Activated CD8-positive, alpha-beta memory T cell treated with anti-CD3 and anti-CD28 coated beads, Interleukin-2, amount 50 U/mL, for 4 hours (primary cell): ENCODE results near the gene GPR179.

Experiments
- DNase-seq: peaks from one replicate; pipeline ENCODE4 v3.0.0-alpha.2; 2020

Gene GPR179

GRCh38 chr17:38342886-38343607 is 709 bp downstream of the GPR179 start:
- no peak for DNase-seq

GRCh38 chr17:38341035-38341721 is 2.6 kb downstream of the GPR179 start:
- DNase-seq: no peak

GRCh38 chr17:38339891-38340290 is 3.9 kb downstream of the GPR179 start:
- no peak for DNase-seq

- DNase-seq: no peak
Measured at GRCh38 chr17:38338535-38338934, 5.2 kb downstream of the GPR179 start.

GRCh38 chr17:38338053-38338452 is 5.7 kb downstream of the GPR179 start:
- DNase-seq: no peak

- DNase-seq: no peak
Measured at GRCh38 chr17:38336838-38337237, 6.9 kb downstream of the GPR179 start.

GRCh38 chr17:38334480-38335364 is 9.0 kb downstream of the GPR179 start:
- DNase-seq: no peak

GRCh38 chr17:38333635-38334295 is 10.0 kb downstream of the GPR179 start:
- DNase-seq: peak; percentile 23

GRCh38 chr17:38332735-38333134 is 11.0 kb downstream of the GPR179 start:
- DNase-seq: no peak

GRCh38 chr17:38330941-38331411 is 12.8 kb downstream of the GPR179 start:
- DNase-seq: no peak

- no peak for DNase-seq
Measured at GRCh38 chr17:38329808-38330730, 13.7 kb downstream of the GPR179 start.

- DNase-seq: no peak
Measured at GRCh38 chr17:38329284-38329683, 14.5 kb downstream of the GPR179 start.

- no peak for DNase-seq
Measured at GRCh38 chr17:38328620-38329019, 15.1 kb downstream of the GPR179 start.

- no peak for DNase-seq
Measured at GRCh38 chr17:38327936-38328335, 15.8 kb downstream of the GPR179 start.

GRCh38 chr17:38326996-38327792 is 16.6 kb downstream of the GPR179 start:
- no peak for DNase-seq

GRCh38 chr17:38325221-38325851 is 18.4 kb downstream of the GPR179 start:
- no peak for DNase-seq

GRCh38 chr17:38324772-38325171 is 19.0 kb downstream of the GPR179 start:
- no peak for DNase-seq

GRCh38 chr17:38324141-38324697 is 19.5 kb downstream of the GPR179 start:
- no peak for DNase-seq

- no peak for DNase-seq
Measured at GRCh38 chr17:38322897-38323296, 20.9 kb downstream of the GPR179 start.
